HepG2 (cell line): Measurements from ENCODE around the gene RARA. TPM values are rescaled to one million over a fixed set of nuclear protein-coding genes. Genes with fewer than 3 reads are reported as not detected.

ENCODE experiments used
- AHR ChIP-seq: IDR thresholded peaks from 2 replicates; pipeline ENCODE4 v1.6.1; 2018; ENCODE audit warnings: missing genetic modification reagents, missing compliant biosample characterization
- DNMT1 ChIP-seq: sonication (generic); formaldehyde crosslinking; IDR thresholded peaks from 2 replicates; pipeline ENCODE4 v1.5.1; 2020; ENCODE audit warnings: mild to moderate bottlenecking, missing genetic modification reagents
- ELF3 ChIP-seq: IDR thresholded peaks from 2 replicates; pipeline ENCODE4 v1.6.1; 2016; ENCODE audit warnings: missing genetic modification reagents, missing compliant biosample characterization
- HDAC2 ChIP-seq: sonication (generic); formaldehyde crosslinking; IDR thresholded peaks from 2 replicates; pipeline ENCODE4 v1.4.0; 2020; ENCODE audit warnings: missing genetic modification reagents
- IRF1 ChIP-seq: sonication (generic); formaldehyde crosslinking; IDR thresholded peaks from 2 replicates; pipeline ENCODE4 v1.4.0; 2020; ENCODE audit warnings: low read depth, mild to moderate bottlenecking, missing genetic modification reagents
- KLF12 ChIP-seq: sonication (generic); formaldehyde crosslinking; IDR thresholded peaks from 2 replicates; pipeline ENCODE4 v1.4.0; 2020; ENCODE audit warnings: missing genetic modification reagents, borderline replicate concordance
- MZF1 ChIP-seq: sonication (generic); formaldehyde crosslinking; IDR thresholded peaks from 2 replicates; pipeline ENCODE4 v1.8.1; 2023; ENCODE audit warnings: mild to moderate bottlenecking, missing genetic modification reagents, borderline replicate concordance
- NFIB ChIP-seq: sonication (generic); formaldehyde crosslinking; IDR thresholded peaks from 2 replicates; pipeline ENCODE4 v1.9.0; 2021; ENCODE audit warnings: missing genetic modification reagents, mild to moderate bottlenecking, borderline replicate concordance
- PHB2 ChIP-seq: fragments of 450-650 bp; IDR thresholded peaks from 2 replicates; pipeline ENCODE4 v1.6.1; 2018; ENCODE audit not compliant: partially characterized antibody
- POLR2G ChIP-seq: fragments of 200-400 bp; formaldehyde crosslinking; IDR thresholded peaks from 2 replicates; pipeline ENCODE4 v1.6.1; 2018; ENCODE audit warnings: mild to moderate bottlenecking, low read depth, low read length, moderate library complexity
- RAD21 ChIP-seq: fragments of 450-650 bp; formaldehyde crosslinking; IDR thresholded peaks from 2 replicates; pipeline ENCODE4 v1.5.0; 2020; ENCODE audit warnings: mild to moderate bottlenecking
- RBFOX2 ChIP-seq: fragments of 200-400 bp; formaldehyde crosslinking; IDR thresholded peaks from 2 replicates; pipeline ENCODE4 v1.6.1; 2017; ENCODE audit warnings: low read depth, mild to moderate bottlenecking, low read length
- RBM39 ChIP-seq: fragments of 200-400 bp; formaldehyde crosslinking; IDR thresholded peaks from one replicate; pipeline ENCODE4 v1.6.1; 2018; ENCODE audit warnings: antibody characterized with exemption, mild to moderate bottlenecking, low read depth, low read length; ENCODE audit not compliant: poor library complexity, severe bottlenecking
- SIX1 ChIP-seq: sonication (generic); formaldehyde crosslinking; IDR thresholded peaks from 2 replicates; pipeline ENCODE4 v1.4.0; 2020; ENCODE audit warnings: missing genetic modification reagents, borderline replicate concordance
- SMYD3 ChIP-seq: sonication (generic); formaldehyde crosslinking; IDR thresholded peaks from 2 replicates; pipeline ENCODE4 v1.8.1; 2023; ENCODE audit warnings: mild to moderate bottlenecking, missing genetic modification reagents
- SP140L ChIP-seq: sonication (generic); formaldehyde crosslinking; IDR thresholded peaks from 2 replicates; pipeline ENCODE4 v1.4.0; 2020; ENCODE audit warnings: missing genetic modification reagents, borderline replicate concordance
- TIGD3 ChIP-seq: sonication (generic); formaldehyde crosslinking; IDR thresholded peaks from 2 replicates; pipeline ENCODE4 v1.5.1; 2020; ENCODE audit warnings: mild to moderate bottlenecking, missing genetic modification reagents, borderline replicate concordance
- ZBTB1 ChIP-seq: sonication (generic); formaldehyde crosslinking; IDR thresholded peaks from 2 replicates; pipeline ENCODE4 v1.4.0; 2020; ENCODE audit warnings: missing genetic modification reagents, borderline replicate concordance
- ZBTB37 ChIP-seq: sonication (generic); formaldehyde crosslinking; IDR thresholded peaks from 2 replicates; pipeline ENCODE4 v1.4.0; 2020; ENCODE audit warnings: mild to moderate bottlenecking, missing genetic modification reagents
- ZFP36L1 ChIP-seq: sonication (generic); formaldehyde crosslinking; IDR thresholded peaks from 2 replicates; pipeline ENCODE4 v1.8.0; 2022; ENCODE audit warnings: mild to moderate bottlenecking, missing genetic modification reagents, moderate library complexity
- ZIK1 ChIP-seq: sonication (generic); formaldehyde crosslinking; IDR thresholded peaks from 2 replicates; pipeline ENCODE4 v1.5.0; 2020; ENCODE audit warnings: mild to moderate bottlenecking, low read depth, missing genetic modification reagents, borderline replicate concordance
- ZNF20 ChIP-seq: sonication (generic); formaldehyde crosslinking; IDR thresholded peaks from 2 replicates; pipeline ENCODE4 v1.4.0; 2020; ENCODE audit warnings: mild to moderate bottlenecking, moderate library complexity, missing genetic modification reagents
- ZNF224 ChIP-seq: sonication (generic); formaldehyde crosslinking; IDR thresholded peaks from 2 replicates; pipeline ENCODE4 v1.5.0; 2020; ENCODE audit warnings: mild to moderate bottlenecking, missing genetic modification reagents
- ZNF605 ChIP-seq: sonication (generic); formaldehyde crosslinking; IDR thresholded peaks from 2 replicates; pipeline ENCODE4 v1.8.0; 2022; ENCODE audit warnings: mild to moderate bottlenecking, missing genetic modification reagents
- ZNF607 ChIP-seq: sonication (generic); formaldehyde crosslinking; IDR thresholded peaks from 2 replicates; pipeline ENCODE4 v1.5.1; 2020; ENCODE audit warnings: missing genetic modification reagents, mild to moderate bottlenecking, borderline replicate concordance
- ZNF674 ChIP-seq: sonication (generic); formaldehyde crosslinking; IDR thresholded peaks from 2 replicates; pipeline ENCODE4 v1.5.0; 2020; ENCODE audit warnings: low read depth, mild to moderate bottlenecking, missing genetic modification reagents
- ZSCAN22 ChIP-seq: sonication (generic); formaldehyde crosslinking; IDR thresholded peaks from 2 replicates; pipeline ENCODE4 v1.4.0; 2020; ENCODE audit warnings: mild to moderate bottlenecking, missing genetic modification reagents
- polyA plus RNA-seq, 8 experiments: library from polyadenylated mRNA; depleted of rRNA in 3 of 8; stranded (reverse) in 7 of 8; unstranded in 1 of 8; fragments of >200 nt; fragmentation: Illumina TruSeq in 4 of 8; extraction: Trizol in 4 of 8; gene quantifications; 2 replicates each; pipeline versions ENCODE4 v1.2.1 to v1.2.3, GENCODE V29; 2011 to 2016; ENCODE audit warnings: low read depth in 4 of 8, missing spikeins in 1 of 8, mixed read lengths in 1 of 8; ENCODE audit not compliant: insufficient read depth in 1 of 8
- total RNA-seq, 5 experiments: library from RNA; depleted of rRNA; stranded (reverse); fragments of >200 nt; fragmentation: Illumina TruSeq; extraction: Trizol; gene quantifications; 2 replicates each; pipeline ENCODE4 v1.2.3, GENCODE V29; 2016; ENCODE audit warnings: low read depth in 1 of 5
- TF ChIP-seq, protein P1 (sequence below): sonication (generic); formaldehyde crosslinking; IDR thresholded peaks from 2 replicates; pipeline ENCODE4 v1.8.0; 2022; ENCODE audit warnings: missing genetic modification reagents, low read depth, mild to moderate bottlenecking, borderline replicate concordance

Gene RARA
- total and polyA plus RNA-seq, 2 of the 13 experiments (the other 11 are each of a cell fraction or from before 2014, with no cell fraction given): 6.4 to 8.6 TPM

- TF ChIP-seq ZNF20 (CRISPR knock-in tag) (no peak), POLR2G (no peak), DNMT1 (CRISPR knock-in tag) (no peak), RAD21 (CRISPR knock-in tag) (no peak; the same call in 1 of the 2 replicates), TIGD3 (CRISPR knock-in tag) (no peak), IRF1 (CRISPR knock-in tag) (no peak), HDAC2 (CRISPR knock-in tag) (peak; percentile 98), ZNF607 (CRISPR knock-in tag) (peak; percentile 47; the same call in 1 of the 2 replicates), ZSCAN22 (CRISPR knock-in tag) (no peak), ZBTB37 (CRISPR knock-in tag) (no peak), ZFP36L1 (CRISPR knock-in tag) (no peak), NFIB (CRISPR knock-in tag) (no peak), RBM39 (no peak), SP140L (CRISPR knock-in tag) (no peak), ZNF605 (CRISPR knock-in tag) (peak; percentile 80; the same call in 1 of the 2 replicates), ZNF674 (CRISPR knock-in tag) (no peak), RBFOX2 (no peak), ELF3 (CRISPR knock-in tag) (peak; percentile 98), ZNF224 (CRISPR knock-in tag) (no peak), SIX1 (peak; percentile 74; the same call in 1 of the 2 replicates), MZF1 (no peak), ZIK1 (0 out of 2 replicates have a peak, but pooled peaks have one; percentile 18), PHB2 (no peak), ZBTB1 (CRISPR knock-in tag) (no peak), SMYD3 (CRISPR knock-in tag) (0 out of 2 replicates have a peak, but pooled peaks have one; percentile 68), KLF12 (CRISPR knock-in tag) (no peak), AHR (CRISPR knock-in tag) (peak; percentile 48; the same call in 1 of the 2 replicates)
- TF ChIP-seq, protein P1, sequence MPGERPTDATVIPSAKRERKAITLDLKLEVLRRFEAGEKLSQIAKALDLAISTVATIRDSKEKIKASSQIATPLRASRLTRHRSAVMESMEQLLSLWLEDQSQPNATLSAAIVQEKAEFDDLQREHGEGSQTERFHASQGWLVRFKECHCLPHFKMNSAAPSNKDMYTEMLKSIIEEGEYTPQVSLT (CRISPR knock-in tag): no peak
These were observed 43.9 kb downstream of the RARA start (continued) for GRCh38 chr17:40352779-40353394.
